Adrenal gland (tissue), 12 donors: ENCODE data around the gene UQCRH. TPM values are rescaled to one million over a fixed set of nuclear protein-coding genes. Genes with fewer than 3 reads are reported as not detected.
"Not testable (repeated sequence)": the region's sequence is repeated elsewhere in the genome, so short reads cannot be mapped to it uniquely, and the experiment has no call there.

Source experiments
- DNase-seq, 7 donors: peaks; one replicate each; pipeline ENCODE4 v3.0.0-alpha.2; 2019 to 2020
- H3K27ac ChIP-seq, 5 donors: fragments of 200-600 bp; sonication (generic) in 4 of 5; 1 replicate in 3 of 5; 2 replicates in 2 of 5; pipeline versions ENCODE4 v1.5.1 to v1.8.0; 2016 to 2020; ENCODE audit warnings: mild to moderate bottlenecking in 1 of 5
- H3K27me3 ChIP-seq: fragments of 200-600 bp; 2 replicates; pipeline ENCODE4 v1.8.0; 2021
- H3K36me3 ChIP-seq, 2 donors: fragments of 200-600 bp; replicated peaks in 1 of 2; 1 replicate in 1 of 2; 2 replicates in 1 of 2; pipeline versions ENCODE4 v1.5.1 to v1.8.0; 2018 to 2022
- H3K4me1 ChIP-seq, 2 donors: fragments of 200-600 bp; replicated peaks in 1 of 2; 1 replicate in 1 of 2; 2 replicates in 1 of 2; pipeline versions ENCODE4 v1.5.1 to v1.8.0; 2018 to 2021
- H3K4me3 ChIP-seq, 4 donors: fragments of 200-600 bp; sonication (generic) in 3 of 4; one replicate each; pipeline ENCODE4 v1.5.1; 2016 to 2018
- H3K9me3 ChIP-seq, 3 donors: fragments of 200-600 bp; sonication (generic) in 1 of 3; replicated peaks in 1 of 3; 1 replicate in 2 of 3; 2 replicates in 1 of 3; pipeline versions ENCODE4 v1.5.1 to v1.8.0; 2016 to 2021
- POLR2A ChIP-seq, 2 donors: fragments of 450-650 bp; IDR thresholded peaks; one replicate each; pipeline ENCODE4 v1.6.1; 2017; ENCODE audit warnings: antibody characterized with exemption in 2 of 2, mild to moderate bottlenecking in 2 of 2, moderate library complexity in 1 of 2
- WGBS, 4 donors: extraction: QIAGEN DNeasy Blood & Tissue Kit in 2 of 4; methylation state at CpG; one replicate each; pipeline versions ENCODE4 v1.1.5 to v1.1.7; 2013 to 2017; 5-methylcytosine and 5-hydroxymethylcytosine counted together
- intact Hi-C, 2 donors: fragments of 100-400 bp; cut with DNase I; formaldehyde crosslinking; loops; one replicate each; pipeline versions ENCODE4 v1.14.1 to v1.15.0; 2022 to 2023
- polyA plus RNA-seq, 3 donors: library from polyadenylated mRNA; stranded (reverse); fragments of 200-250 nt in 2 of 3; fragments of 350-450 nt in 1 of 3; fragmentation: Illumina TruSeq in 1 of 3; extraction: RNeasy Lipid Tissue Mini Kit (QIAGEN cat#74804) in 1 of 3; gene quantifications; one replicate each; pipeline ENCODE4 v1.2.3, GENCODE V29; 2013 to 2014
- total RNA-seq, 9 donors: library from RNA; depleted of rRNA in 4 of 9; stranded (reverse); fragments of >200 nt in 4 of 9; fragments of 120-200 nt in 1 of 9; fragmentation: NEBNext Ultra II Directional in 1 of 9; extraction: Animal tissue kit (Norgen Biotek cat#: 25700) in 1 of 9; gene quantifications; one replicate each; pipeline versions ENCODE4 v1.1.0 to v1.2.4, GENCODE V29; 2013 to 2023
- TF ChIP-seq, protein P1 (sequence below), 6 experiments: fragments of 450-650 bp in 4 of 6; fragments of 200-600 bp in 2 of 6; sonication (generic) in 1 of 6; IDR thresholded peaks; 1 replicate in 5 of 6; 2 replicates in 1 of 6; pipeline versions ENCODE4 v1.5.1 to v1.8.0; 2016 to 2021; ENCODE audit warnings: antibody characterized with exemption in 6 of 6, mild to moderate bottlenecking in 2 of 6, moderate library complexity in 1 of 6
- donor health status: healthy with polysubstance abuse.
- donor health status: Bipolar disorder and iron deficiency.
- donor health status: DM: yes; HTN: yes; CAD: no.
- donor health status: DM: no; HTN: no; CAD: no.
- donor health status: DM: no; HTN: no; CAD: no.
- donor health status: DM: yes; HTN: yes; CAD: no.

UQCRH gene
- total and polyA plus RNA-seq, 12 donors: 118 to 317 (median 195) TPM

DNA sequence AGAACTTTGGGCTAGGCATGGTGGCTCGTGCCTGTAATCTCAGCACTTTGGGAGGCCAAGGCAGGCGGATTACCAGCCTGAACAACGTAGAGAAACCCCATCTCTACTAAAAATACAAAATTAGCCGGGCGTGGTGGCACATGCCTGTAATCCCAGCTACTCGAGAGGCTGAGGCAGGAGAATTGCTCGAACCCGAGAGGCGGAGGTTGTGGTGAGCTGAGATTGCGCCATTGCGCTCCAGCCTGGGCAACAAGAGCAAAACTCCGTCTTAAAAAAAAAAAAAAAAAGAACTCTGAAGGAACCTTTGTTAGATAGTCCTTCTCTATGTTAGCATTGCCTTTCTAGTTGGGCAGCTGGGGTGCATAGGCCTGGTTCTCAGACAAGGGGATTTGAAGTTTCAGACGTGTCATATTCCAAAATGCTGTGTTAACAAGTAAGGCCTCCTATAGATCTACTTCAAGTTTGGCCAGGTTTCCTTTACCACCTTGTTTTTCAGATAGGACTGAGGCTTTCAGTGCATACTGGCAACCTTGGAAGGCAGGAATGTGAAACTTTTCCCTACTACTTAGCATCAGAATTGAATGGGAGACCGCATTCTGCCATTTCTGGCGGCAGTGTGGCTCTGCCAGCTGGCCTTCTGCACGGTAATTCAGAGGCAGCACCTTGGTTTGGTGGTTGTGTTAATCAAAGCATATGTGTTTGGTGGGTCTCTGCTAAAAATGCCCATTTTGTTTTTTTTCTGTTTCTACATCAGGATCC lies 6.1 kb downstream of the UQCRH start:
- Histone ChIP-seq H3K9me3 (no peaks in the 10 kb centered on the region), H3K4me3 (no peak overlapping the region), H3K27ac (no peak overlapping the region), H3K36me3 (peaks cover 0 to 51% of the 10 kb centered on the region in 2 donors), H3K27me3 (no peaks in the 10 kb centered on the region), H3K4me1 (peaks cover 3 to 29% of the 10 kb centered on the region in 2 donors)
- DNase-seq: peak in 1 of 7 donors; percentile 34
- intact Hi-C loops: no loop called here
- 85 to 93% (median 89%) methylated on average over 16 of the region's 16 CpGs for WGBS, 4 donors
- TF ChIP-seq, protein P1, sequence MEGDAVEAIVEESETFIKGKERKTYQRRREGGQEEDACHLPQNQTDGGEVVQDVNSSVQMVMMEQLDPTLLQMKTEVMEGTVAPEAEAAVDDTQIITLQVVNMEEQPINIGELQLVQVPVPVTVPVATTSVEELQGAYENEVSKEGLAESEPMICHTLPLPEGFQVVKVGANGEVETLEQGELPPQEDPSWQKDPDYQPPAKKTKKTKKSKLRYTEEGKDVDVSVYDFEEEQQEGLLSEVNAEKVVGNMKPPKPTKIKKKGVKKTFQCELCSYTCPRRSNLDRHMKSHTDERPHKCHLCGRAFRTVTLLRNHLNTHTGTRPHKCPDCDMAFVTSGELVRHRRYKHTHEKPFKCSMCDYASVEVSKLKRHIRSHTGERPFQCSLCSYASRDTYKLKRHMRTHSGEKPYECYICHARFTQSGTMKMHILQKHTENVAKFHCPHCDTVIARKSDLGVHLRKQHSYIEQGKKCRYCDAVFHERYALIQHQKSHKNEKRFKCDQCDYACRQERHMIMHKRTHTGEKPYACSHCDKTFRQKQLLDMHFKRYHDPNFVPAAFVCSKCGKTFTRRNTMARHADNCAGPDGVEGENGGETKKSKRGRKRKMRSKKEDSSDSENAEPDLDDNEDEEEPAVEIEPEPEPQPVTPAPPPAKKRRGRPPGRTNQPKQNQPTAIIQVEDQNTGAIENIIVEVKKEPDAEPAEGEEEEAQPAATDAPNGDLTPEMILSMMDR (IDR thresholded peaks at IDR 0.05): no peak
- TF ChIP-seq POLR2A (IDR thresholded peaks at IDR 0.05): no peak

DNA sequence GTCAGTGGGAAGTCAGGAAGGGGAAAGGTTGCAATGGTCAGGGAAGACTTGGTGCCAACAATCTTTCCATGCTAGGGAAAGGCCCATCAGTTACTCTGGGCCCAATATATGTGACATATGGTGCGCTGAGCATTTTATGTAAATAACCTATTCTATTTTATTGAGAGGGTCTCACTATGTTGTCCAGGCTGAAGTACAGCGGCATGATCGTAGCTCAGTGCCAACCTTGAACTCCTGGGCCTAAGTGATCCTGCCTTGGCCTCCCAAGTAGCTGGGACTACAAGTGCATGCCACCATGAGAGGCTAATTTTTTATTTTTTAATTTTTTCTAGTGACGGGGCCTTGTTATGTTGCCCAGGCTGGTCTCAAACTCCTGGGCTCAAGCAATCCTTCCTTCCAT lies 6.8 kb downstream of the UQCRH start:
- peak in 1 of 7 donors; percentile 25 for DNase-seq
- WGBS, 4 donors: 97 to 100% (median 98%) methylated on average over 4 of the region's 4 CpGs
- H3K4me1 ChIP-seq: peaks cover 0 to 22% of the 10 kb centered on the region in 2 donors
- no peaks in the 10 kb centered on the region for H3K27me3 ChIP-seq
- no peak overlapping the region for H3K27ac ChIP-seq
- intact Hi-C loops: no loop called here
- no peak overlapping the region for H3K4me3 ChIP-seq
- no peak for TF ChIP-seq POLR2A (IDR thresholded peaks at IDR 0.05)
- TF ChIP-seq, protein P1 (IDR thresholded peaks at IDR 0.05): no peak
- H3K36me3 ChIP-seq: peaks cover 0 to 55% of the 10 kb centered on the region in 2 donors
- H3K9me3 ChIP-seq: no peaks in the 10 kb centered on the region

DNA sequence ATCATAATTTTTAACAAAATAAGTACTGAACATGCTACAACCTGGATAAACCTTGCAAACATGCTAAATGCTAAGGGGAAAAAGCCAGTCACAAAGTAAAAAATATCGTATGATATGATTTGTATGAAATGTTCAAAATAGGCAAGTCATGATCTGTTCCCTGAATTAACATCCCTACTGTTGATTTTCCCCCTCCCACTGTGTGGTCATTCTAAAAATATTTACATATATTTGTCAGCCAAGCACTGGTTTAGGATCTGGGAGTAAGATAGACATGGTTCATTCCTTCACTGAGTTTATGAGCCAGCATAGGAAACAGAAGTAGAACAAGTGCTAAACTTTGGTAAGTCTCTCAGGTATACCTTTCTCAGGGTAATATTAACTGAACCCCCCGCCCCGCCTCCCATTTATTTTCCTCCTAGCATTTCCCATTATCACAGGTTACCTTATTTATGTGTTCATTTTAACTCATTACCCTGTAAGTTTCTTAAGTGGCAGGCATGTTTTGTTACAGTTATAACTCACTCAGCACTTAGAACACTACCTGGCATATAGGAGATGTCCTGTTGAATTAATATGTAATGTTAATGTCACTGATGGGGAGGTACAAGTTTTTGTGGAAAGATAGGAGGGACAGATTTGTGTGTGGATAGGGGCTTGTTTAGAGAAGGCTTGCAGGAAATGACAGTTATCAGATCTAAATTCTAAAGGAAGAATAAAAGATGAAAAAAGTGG lies 12.3 kb downstream of the UQCRH start:
- Histone ChIP-seq H3K27ac (no peak overlapping the region), H3K36me3 (peaks cover 0 to 63% of the 10 kb centered on the region in 2 donors), H3K27me3 (no peaks in the 10 kb centered on the region), H3K4me3 (no peak overlapping the region), H3K4me1 (no peaks in the 10 kb centered on the region), H3K9me3 (no peaks in the 10 kb centered on the region)
- intact Hi-C loops: no loop called here
- 90 to 94% (median 92%) methylated on average over 3 of the region's 3 CpGs for WGBS, 4 donors
- TF ChIP-seq POLR2A (IDR thresholded peaks at IDR 0.05): no peak
- TF ChIP-seq, protein P1 (IDR thresholded peaks at IDR 0.05): no peak
- DNase-seq: no peak

DNA sequence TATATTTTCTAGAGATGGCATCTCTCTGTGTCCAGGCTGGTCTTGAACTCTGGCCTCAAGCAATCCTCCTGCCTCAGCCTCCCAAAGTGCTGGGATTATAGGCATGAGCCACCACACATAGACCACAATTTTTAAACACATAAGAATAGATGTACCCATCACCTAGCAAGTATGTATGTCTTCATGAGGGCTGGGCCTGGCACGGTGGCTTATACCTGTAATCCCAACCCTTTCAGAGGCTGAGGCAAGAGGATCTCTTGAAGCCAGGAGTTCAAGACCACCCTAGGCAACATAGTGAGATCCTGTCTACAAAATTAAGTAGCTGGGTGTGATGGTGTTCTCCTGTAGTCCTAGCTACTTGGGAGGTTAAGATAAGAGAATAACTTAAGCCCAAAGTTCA lies 13.8 kb downstream of the UQCRH start:
- no peak overlapping the region for H3K27ac ChIP-seq
- no peak overlapping the region for H3K4me3 ChIP-seq
- no peaks in the 10 kb centered on the region for H3K4me1 ChIP-seq
- peak in 1 of 7 donors; percentile 34 for DNase-seq
- TF ChIP-seq, protein P1 (IDR thresholded peaks at IDR 0.05): no peak
- TF ChIP-seq POLR2A (IDR thresholded peaks at IDR 0.05): no peak
- intact Hi-C loops: no loop called here
- WGBS, 4 donors: 86 to 100% (median 94%) methylated on average over 1 of the region's 1 CpG
- peaks cover 0 to 48% of the 10 kb centered on the region in 2 donors for H3K36me3 ChIP-seq
- no peaks in the 10 kb centered on the region for H3K9me3 ChIP-seq
- H3K27me3 ChIP-seq: no peaks in the 10 kb centered on the region

DNA sequence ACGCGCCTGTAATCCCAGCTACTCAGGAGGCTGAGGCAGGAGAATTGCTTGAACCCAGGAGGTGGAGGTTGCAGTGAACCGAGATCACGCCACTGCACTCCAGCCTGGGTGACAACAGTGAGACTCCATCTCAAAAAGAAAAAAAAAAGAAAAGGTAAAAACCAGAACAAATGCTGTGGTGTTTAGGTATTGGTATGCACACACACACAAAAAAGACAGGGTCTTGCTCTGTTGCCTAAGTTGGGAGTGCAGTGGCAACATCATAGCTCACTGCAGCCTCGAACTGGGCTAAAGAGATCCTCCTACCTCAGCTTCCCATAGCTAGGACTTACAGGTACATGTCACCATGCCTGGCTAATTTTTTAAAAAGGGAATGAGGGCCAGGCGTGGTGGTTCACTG lies 15.8 kb downstream of the UQCRH start:
- H3K27ac ChIP-seq, H3K4me1 ChIP-seq, DNase-seq, H3K27me3 ChIP-seq, H3K9me3 ChIP-seq, intact Hi-C loops, H3K4me3 ChIP-seq: not testable (repeated sequence)
- WGBS, 4 donors: 92 to 96% (median 95%) methylated on average over 6 of the region's 6 CpGs
- peaks cover 0 to 29% of the 10 kb centered on the region in 2 donors for H3K36me3 ChIP-seq

DNA sequence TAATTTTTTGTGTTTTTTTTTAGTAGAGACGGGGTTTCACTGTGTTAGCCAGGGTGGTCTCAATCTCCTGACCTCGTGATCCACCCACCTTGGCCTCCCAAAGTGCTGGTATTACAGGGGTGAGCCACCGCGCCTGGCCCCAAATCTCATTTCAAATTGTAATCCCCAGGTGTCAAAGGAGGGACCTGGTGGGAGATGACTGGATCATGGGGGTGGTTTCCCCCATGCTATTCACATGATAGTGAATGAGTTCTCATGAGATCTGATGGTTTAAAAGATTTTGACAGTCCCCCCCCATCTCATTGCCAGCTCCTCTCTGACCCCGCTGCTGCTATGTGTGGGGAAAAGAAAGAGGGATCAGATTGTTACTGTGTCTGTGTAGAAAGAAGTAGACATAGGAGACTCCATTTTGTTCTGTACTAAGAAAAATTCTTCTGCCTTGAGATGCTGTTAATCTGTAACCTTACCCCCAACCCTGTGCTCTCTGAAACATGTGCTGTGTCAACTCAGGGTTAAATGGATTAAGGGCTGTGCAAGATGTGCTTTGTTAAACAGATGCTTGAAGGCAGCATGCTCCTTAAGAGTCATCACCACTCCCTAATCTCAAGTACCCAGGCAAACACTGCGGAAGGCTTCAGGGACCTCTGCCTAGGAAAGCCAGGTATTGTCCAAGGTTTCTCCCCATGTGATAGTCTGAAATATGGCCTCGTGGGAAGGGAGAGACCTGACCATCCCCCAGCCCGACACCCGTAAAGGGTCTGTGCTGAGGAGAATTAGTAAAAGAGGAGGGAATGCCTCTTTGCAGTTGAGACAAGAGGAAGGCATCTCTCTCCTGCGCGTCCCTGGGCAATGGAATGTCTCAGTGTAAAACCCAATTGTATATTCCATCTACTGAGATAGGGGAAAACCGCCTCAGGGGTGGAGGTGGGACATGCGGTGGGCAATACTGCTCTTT lies 16.7 kb downstream of the UQCRH start:
- 80 to 86% (median 82%) methylated on average over 11 to 13 of the region's 13 CpGs for WGBS, 4 donors
- H3K36me3 ChIP-seq: peaks cover 0 to 21% of the 10 kb centered on the region in 2 donors
- DNase-seq, H3K4me3 ChIP-seq, H3K27ac ChIP-seq, H3K4me1 ChIP-seq, intact Hi-C loops, H3K9me3 ChIP-seq, H3K27me3 ChIP-seq: not testable (repeated sequence)
